Suprapubic skin (tissue), 3 donors: ENCODE results near the gene KDM2A.

Experiments
- EP300 ChIP-seq: sonication (generic); formaldehyde crosslinking; IDR thresholded peaks from one replicate; pipeline ENCODE4 v1.6.1; 2017; ENCODE audit warnings: antibody characterized with exemption
- POLR2A ChIP-seq, 2 donors: fragments of 450-650 bp; IDR thresholded peaks; one replicate each; pipeline ENCODE4 v1.6.1; 2017; ENCODE audit warnings: antibody characterized with exemption in 2 of 2, mild to moderate bottlenecking in 2 of 2, moderate library complexity in 2 of 2
- TF ChIP-seq, protein P1 (sequence below), 2 donors: fragments of 200-600 bp in 1 of 2; fragments of 450-650 bp in 1 of 2; sonication (generic) in 1 of 2; IDR thresholded peaks; one replicate each; pipeline ENCODE4 v1.5.1; 2016 to 2019; ENCODE audit warnings: antibody characterized with exemption in 2 of 2, mild to moderate bottlenecking in 1 of 2, moderate library complexity in 1 of 2

DNA sequence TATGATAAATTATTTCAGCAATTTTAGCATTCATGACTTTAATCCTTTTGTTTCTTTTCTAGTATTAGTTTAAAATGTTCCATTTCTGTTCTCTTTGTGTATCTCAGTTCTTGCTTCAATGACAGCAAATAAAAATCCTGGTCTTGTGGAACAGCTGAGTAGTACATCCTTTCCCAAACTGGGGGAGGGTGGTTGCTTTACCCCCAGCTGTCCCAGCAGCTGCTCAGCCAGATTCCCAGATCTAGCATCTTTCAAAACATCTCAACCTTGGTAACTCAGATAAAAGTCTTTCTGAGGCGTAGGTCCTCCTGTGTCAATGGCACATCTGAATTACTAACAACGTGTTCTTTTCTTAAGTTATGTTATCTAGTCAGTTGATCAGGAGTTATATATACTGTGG lies 75.0 kb downstream of the KDM2A start:
- TF ChIP-seq, protein P1, sequence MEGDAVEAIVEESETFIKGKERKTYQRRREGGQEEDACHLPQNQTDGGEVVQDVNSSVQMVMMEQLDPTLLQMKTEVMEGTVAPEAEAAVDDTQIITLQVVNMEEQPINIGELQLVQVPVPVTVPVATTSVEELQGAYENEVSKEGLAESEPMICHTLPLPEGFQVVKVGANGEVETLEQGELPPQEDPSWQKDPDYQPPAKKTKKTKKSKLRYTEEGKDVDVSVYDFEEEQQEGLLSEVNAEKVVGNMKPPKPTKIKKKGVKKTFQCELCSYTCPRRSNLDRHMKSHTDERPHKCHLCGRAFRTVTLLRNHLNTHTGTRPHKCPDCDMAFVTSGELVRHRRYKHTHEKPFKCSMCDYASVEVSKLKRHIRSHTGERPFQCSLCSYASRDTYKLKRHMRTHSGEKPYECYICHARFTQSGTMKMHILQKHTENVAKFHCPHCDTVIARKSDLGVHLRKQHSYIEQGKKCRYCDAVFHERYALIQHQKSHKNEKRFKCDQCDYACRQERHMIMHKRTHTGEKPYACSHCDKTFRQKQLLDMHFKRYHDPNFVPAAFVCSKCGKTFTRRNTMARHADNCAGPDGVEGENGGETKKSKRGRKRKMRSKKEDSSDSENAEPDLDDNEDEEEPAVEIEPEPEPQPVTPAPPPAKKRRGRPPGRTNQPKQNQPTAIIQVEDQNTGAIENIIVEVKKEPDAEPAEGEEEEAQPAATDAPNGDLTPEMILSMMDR (IDR thresholded peaks at IDR 0.05): no peak
- TF ChIP-seq EP300 (no peak), POLR2A (IDR thresholded peaks at IDR 0.05) (no peak)
